GM18951 (cell line): ENCODE data around the gene MAPRE3.
"Not testable (repeated sequence)": the region's sequence is repeated elsewhere in the genome, so short reads cannot be mapped to it uniquely, and the experiment has no call there.

Experiments
- POLR2A ChIP-seq: IDR thresholded peaks from 4 replicates; pipeline ENCODE4 v1.6.1; 2011; ENCODE audit warnings: mild to moderate bottlenecking; ENCODE audit not compliant: insufficient read length, insufficient read depth; ENCODE audit errors: extremely low read depth
- in situ Hi-C: fragments of 300-500 bp; cut with MboI; formaldehyde crosslinking; loops from one replicate; pipeline ENCODE4 v1.12.0; 2022; ENCODE audit warnings: low sequenced_read_pairs, mixed read lengths, inconsistent platforms; ENCODE audit not compliant: unreplicated experiment

MAPRE3 gene

DNA sequence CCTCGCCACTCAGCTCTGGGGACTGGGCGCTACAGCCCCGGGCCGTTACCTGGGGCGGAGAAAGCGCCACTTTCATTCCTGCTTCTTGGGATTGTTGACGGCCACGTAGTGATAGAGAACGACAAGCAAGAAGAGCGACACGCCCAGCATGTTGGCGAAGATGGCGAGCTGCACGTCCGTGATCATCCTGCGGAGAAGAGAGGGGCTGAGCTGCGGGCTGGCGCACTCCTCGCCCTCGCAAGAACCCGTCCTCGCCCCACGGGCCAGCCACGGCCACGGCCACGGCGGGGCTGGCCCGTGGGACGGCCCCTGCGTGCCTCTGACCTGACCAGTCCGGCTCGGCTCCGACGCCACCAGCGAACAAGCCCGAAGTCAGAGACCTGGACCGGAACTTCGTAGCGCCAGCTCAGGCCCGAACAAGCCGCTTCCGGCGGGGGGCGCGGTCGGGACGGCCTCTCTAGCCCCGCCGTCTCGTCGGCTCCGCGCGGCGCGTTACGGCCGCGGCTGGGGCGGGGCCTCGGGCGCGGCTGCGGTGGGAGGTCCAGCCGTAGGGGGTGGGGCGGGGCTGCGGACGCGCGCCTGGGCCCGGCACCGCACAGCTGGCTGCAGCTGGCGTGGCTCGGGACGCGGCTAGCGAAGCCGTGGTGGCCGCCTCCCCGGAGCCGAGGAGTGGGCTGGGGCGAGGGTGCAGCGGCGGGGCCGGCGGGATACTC lies 101.0 kb downstream of the MAPRE3 start, which contains the start of gene OST4:
OST4 (minus strand) TSS at position 378 of the 713 bp plus-strand sequence.
- TF ChIP-seq POLR2A: peak; percentile 97
- in situ Hi-C loops: no loop called here

DNA sequence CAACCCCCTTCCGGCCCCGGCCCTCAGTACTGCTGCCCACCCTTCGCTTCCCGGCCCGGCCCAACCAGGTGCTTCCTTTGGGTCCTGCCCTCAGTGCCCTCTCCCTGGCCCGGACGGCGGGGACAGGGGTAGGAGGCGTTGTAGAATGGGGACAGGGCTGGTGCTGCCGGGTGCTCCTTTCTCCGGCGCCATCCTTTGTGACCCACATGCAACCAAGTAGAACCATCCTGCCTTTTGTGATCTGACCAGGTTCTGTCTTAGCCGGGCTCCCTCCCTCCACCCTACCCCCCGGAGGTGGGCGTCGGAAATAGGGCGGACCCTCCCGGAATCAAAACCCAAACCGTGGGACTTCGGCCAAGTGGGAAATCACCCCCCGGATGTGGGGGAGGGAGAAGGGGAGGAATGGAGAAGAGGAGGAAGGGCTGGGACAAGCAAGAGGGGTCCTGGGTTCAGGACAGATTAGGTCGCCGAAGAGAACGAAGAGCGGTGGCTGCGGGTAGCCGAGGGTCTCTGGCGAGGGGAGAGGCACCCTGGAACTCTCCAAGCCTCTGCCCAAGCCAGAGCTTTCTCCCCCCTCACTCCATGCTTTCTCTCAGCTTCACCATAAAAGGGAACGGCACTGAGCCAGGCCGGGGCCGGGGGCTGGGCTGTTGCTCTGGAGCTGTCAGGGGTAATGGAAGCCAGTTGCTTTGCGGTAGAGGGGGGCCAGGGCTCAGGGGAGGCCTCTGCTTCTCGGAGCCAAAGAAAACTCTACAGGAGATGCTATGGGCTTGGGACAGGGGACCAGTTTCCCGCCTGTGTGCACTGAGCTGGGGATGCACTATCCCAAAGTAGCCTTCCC lies 101.8 kb downstream of the MAPRE3 start:
- no peak for TF ChIP-seq POLR2A
- in situ Hi-C loops: no loop called here

DNA sequence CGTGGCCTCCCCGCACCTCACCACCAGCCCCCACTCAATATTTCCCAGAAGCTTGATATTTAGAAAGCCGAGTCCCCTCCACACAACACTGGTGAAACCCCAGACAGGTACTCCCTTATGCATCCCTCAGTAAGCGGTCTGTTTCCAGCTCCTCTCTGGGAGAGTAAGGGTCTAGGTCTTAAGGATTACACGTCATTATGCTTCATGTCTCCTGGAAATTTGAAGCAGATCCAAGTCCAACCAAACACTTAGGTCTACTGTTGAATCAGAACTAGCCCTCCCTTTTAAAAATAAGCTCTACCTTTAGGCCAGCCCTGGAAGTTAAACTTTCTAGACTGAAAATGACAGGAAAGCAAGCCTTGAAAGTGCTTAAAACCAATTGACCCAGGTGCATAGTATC lies 102.5 kb downstream of the MAPRE3 start:
- in situ Hi-C loops: no loop called here
- no peak for TF ChIP-seq POLR2A

DNA sequence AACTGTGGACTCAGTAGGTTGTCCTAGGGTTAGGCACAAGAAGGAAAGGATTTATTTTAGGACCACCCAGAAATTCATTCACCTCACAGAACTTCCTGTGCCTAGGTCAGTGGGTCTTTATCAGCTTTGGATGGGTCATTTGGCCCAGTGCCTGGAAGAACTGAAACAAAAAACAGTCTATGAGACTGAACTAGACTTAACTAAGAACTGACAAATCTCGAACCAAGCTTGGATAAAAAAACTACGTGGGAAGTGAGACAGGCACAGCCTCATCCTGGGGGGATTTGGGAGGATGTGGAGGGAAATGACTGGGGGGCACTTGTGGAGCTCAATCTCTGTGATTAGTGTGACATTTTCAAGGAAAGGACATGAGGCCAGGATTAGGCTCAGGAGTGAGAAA lies 103.3 kb downstream of the MAPRE3 start:
- in situ Hi-C loops: no loop called here
- TF ChIP-seq POLR2A: no peak

DNA sequence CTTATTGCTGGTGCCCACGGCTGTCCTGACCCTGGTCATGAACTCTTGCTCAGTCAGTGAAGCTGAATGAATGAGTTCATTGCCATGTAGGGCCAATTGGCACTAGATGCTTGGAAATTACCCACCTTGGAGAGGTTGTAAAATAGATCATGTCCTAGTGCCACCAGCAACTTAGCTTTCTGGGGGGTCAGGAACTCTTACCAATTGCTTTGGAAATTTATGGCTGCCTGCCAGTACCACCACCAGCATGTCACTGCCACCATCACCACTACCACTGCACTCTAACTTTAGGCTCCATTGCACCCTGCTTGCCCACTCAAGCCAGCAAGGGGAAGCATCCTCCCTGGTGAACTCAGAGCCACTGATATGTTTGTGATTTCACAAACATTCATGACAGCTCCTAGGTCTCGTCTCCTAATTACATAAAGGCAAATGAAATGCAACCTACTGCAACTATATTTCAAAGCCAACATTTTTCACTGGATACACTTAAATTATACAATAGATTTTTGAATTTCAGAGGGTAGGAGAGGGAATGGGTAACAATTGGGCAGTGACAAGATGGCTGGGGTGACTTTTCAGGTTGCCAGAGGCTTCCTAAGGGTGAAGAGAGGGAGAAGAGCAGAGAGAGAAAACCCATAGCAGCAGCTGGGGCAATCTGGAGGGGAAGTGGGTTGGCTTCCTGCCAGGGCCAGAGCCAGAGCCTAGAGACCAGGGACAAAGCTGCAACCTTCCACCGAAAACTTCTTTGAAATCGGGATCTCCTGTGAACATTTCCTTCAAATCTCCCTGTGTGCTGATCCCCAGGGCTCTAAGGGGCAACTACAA lies 104.5 kb downstream of the MAPRE3 start:
- TF ChIP-seq POLR2A: peak; percentile 35
- in situ Hi-C loops: no loop called here

DNA sequence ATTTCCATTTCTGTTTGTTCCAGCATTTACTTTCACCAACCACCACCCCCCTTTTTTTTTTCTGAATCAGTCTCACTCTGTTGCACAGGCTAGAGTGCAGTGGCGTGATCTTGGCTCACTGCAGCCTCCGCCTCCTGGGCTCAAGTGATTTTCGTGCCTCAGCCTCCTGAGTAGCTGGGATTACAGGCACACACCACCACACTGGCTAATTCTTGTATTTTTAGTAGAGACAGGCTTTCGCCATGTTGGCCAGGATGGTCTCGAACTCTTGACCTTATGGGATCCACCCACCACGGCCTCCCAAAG lies 105.1 kb downstream of the MAPRE3 start:
- in situ Hi-C loops: not testable (repeated sequence)

DNA sequence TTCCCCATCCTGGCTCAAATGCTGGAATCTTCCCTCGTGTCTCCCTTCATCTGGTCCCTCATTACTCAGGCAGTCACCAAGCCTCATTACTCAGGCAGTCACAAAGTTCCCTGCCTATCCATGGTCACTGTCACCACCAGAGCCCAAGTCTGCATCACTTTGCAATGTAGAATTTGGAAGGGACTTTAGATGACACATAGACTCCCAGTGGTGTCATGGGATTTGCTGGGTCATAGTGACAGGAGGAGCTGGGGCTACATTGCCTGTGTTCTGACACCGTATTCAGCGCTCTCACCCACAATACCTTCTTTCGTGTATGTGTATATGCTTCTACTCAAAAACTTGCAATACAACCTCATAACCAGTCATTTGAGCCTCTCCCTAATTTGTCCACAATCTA lies 105.9 kb downstream of the MAPRE3 start:
- no peak for TF ChIP-seq POLR2A

More for the DNA sequence above, 105.9 kb downstream of the MAPRE3 start:
- in situ Hi-C loops: no loop called here
